Mucosa of stomach (tissue), 1 donor: ENCODE results near the gene ODF2.
"Not testable (repeated sequence)": the region's sequence is repeated elsewhere in the genome, so short reads cannot be mapped to it uniquely, and the experiment has no call there.

Experiments
- H3K27me3 ChIP-seq: one replicate; pipeline ENCODE4 v1.7.0; 2013; ENCODE audit warnings: mild to moderate bottlenecking, low read length; ENCODE audit not compliant: control insufficient read depth, insufficient read depth
- H3K36me3 ChIP-seq: one replicate; pipeline ENCODE4 v1.7.0; 2013; ENCODE audit warnings: low read length; ENCODE audit not compliant: control insufficient read depth, insufficient read depth
- H3K4me1 ChIP-seq: one replicate; pipeline ENCODE4 v1.7.0; 2013; ENCODE audit warnings: mild to moderate bottlenecking, low read length; ENCODE audit not compliant: control insufficient read depth, insufficient read depth
- H3K4me3 ChIP-seq: one replicate; pipeline ENCODE4 v1.7.0; 2013; ENCODE audit warnings: low read length
- H3K9ac ChIP-seq: one replicate; pipeline ENCODE4 v1.7.0; 2013; ENCODE audit warnings: mild to moderate bottlenecking, low read length, moderate library complexity
- H3K9me3 ChIP-seq: one replicate; pipeline ENCODE4 v1.7.0; 2013; ENCODE audit warnings: mild to moderate bottlenecking, low read length, moderate library complexity; ENCODE audit not compliant: control insufficient read depth
- donor health status: Pancreatic carcinoma.

The ODF2 gene

GRCh38 chr9:128505906-128506305, 50.1 kb downstream of the ODF2 start:
- not testable (repeated sequence) for H3K9me3 ChIP-seq, H3K27me3 ChIP-seq, H3K4me3 ChIP-seq, H3K9ac ChIP-seq, H3K36me3 ChIP-seq
- H3K4me1 ChIP-seq, result peaks cover 11% of the 10 kb centered on the region

- Histone ChIP-seq H3K9ac (no peak overlapping the region), H3K36me3 (no peaks in the 10 kb centered on the region), H3K4me3 (no peak overlapping the region), H3K9me3 (no peaks in the 10 kb centered on the region), H3K27me3 (no peaks in the 10 kb centered on the region), H3K4me1 (no peaks in the 10 kb centered on the region)
Observed at GRCh38 chr9:128512820-128513219, 57.0 kb downstream of the ODF2 start.

- H3K4me3 ChIP-seq, result no peak overlapping the region
- H3K4me1 ChIP-seq, result no peaks in the 10 kb centered on the region
- H3K27me3 ChIP-seq, result no peaks in the 10 kb centered on the region
- H3K9me3 ChIP-seq, result no peaks in the 10 kb centered on the region
- H3K9ac ChIP-seq, result no peak overlapping the region
- H3K36me3 ChIP-seq, result peaks cover under 1% of the 10 kb centered on the region
Observed at GRCh38 chr9:128521956-128522355, 66.2 kb downstream of the ODF2 start.

GRCh38 chr9:128523199-128523925, 67.6 kb downstream of the ODF2 start:
- no peak overlapping the region for H3K9ac ChIP-seq
- peaks cover 6% of the 10 kb centered on the region for H3K36me3 ChIP-seq

GRCh38 chr9:128526720-128527119, 70.9 kb downstream of the ODF2 start:
- Histone ChIP-seq H3K27me3 (no peaks in the 10 kb centered on the region), H3K9me3 (no peaks in the 10 kb centered on the region), H3K9ac (no peak overlapping the region), H3K4me3 (no peak overlapping the region), H3K36me3 (peaks cover 6% of the 10 kb centered on the region), H3K4me1 (no peaks in the 10 kb centered on the region)

More at GRCh38 chr9:128523199-128523925, 67.6 kb downstream of the ODF2 start:
- no peaks in the 10 kb centered on the region for H3K4me1 ChIP-seq
- H3K9me3 ChIP-seq, result no peaks in the 10 kb centered on the region
- no peaks in the 10 kb centered on the region for H3K27me3 ChIP-seq
- no peak overlapping the region for H3K4me3 ChIP-seq

DNA sequence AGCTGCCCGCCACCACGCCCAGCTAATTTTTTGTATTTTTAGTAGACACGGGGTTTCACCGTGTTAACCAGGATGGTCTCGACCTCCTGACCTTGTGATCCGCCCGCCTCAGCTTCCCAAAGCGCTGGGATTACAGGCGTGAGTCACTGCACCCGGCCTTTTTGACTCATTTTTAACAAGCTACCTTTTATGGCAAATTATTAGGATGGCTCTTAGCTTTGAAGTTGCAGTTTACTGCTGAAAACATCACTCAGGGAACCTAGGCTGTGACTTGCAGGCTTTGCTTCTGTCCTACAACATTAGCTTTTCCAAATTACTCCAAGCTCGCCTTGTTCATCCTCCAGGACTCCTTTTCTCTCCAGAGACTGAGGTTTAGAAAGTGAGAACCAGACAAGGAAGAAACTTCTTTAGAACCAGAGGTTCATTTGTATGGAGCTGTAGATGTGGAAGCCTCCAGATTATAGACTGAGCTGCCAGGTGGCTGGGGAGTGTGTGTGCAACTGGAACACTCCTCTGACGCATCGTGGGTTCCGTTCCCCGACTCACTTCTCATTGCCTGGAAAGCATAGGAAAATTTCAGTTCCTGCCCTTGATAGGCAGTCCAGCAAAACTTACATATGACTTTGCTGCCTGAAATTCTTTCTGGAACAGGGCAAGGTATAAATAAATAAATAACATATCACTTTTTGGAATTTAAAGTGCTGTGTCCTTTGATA, 72.8 kb downstream of the ODF2 start:
- H3K36me3 ChIP-seq, result peaks cover 6% of the 10 kb centered on the region
- H3K4me3 ChIP-seq, result no peak overlapping the region
- no peak overlapping the region for H3K9ac ChIP-seq
- no peaks in the 10 kb centered on the region for H3K4me1 ChIP-seq
- no peaks in the 10 kb centered on the region for H3K9me3 ChIP-seq
- no peaks in the 10 kb centered on the region for H3K27me3 ChIP-seq

DNA sequence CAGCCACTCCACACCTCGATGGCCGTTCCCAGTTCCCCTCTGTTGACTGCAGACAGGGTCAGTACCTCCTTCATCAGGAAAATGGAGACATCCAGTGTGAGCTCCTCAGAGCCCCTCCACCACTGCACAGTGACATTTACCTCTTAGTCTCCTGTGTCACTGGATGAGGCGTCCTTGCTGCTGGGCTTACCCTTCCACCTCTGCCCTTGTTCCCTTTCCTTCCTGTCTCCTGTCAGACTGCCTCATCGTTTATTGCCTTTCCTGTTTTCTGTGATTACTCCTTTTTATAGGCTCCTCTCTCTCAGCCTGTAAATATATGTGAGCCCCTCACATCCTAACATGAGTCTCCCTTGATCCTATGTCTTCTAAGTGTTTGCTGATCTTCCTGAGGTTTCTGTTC, 73.4 kb downstream of the ODF2 start:
- Histone ChIP-seq H3K9ac (no peak overlapping the region), H3K4me1 (no peaks in the 10 kb centered on the region), H3K36me3 (peaks cover 6% of the 10 kb centered on the region), H3K4me3 (no peak overlapping the region), H3K27me3 (no peaks in the 10 kb centered on the region), H3K9me3 (no peaks in the 10 kb centered on the region)

GRCh38 chr9:128532581-128532980, 76.8 kb downstream of the ODF2 start:
- no peaks in the 10 kb centered on the region for H3K9me3 ChIP-seq
- no peaks in the 10 kb centered on the region for H3K36me3 ChIP-seq
- no peak overlapping the region for H3K4me3 ChIP-seq
- no peak overlapping the region for H3K9ac ChIP-seq
- no peaks in the 10 kb centered on the region for H3K27me3 ChIP-seq
- H3K4me1 ChIP-seq, result no peaks in the 10 kb centered on the region

DNA sequence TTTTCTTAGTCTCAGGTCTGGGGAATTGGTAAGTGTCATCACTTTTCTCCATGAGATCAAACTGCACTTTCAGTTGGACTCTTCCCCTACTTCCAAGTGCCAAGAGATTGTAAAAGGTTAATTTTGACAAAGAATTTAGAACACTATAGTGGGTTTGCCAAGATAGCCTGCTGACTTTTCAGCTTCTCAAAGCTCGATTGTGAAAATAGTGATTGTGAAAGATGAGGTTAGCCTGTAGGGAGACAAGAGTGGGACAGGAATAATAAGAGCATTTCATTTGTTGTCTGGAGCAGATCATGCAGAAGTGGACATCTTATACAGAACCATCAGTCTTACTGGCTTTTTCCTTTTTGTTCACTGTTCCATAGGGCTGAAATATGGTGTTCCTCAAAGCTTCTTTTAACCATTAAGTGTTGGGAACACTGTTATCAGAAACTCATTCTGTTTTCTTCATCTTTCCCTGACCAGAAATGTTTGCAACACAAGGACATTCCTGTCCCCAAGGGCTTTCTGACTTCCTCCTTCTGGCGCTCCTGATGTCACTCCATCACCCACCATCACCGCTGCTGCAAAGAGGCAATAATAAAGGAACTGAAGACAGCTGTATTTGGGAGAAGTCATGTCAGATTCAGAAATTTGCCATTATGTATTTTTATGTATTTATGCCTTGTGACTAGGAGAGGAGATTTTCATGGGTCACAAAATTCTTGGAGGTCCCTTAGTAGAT, 85.0 kb downstream of the ODF2 start:
- no peaks in the 10 kb centered on the region for H3K4me1 ChIP-seq
- H3K9me3 ChIP-seq, result no peaks in the 10 kb centered on the region
- H3K27me3 ChIP-seq, result no peaks in the 10 kb centered on the region
- H3K9ac ChIP-seq, result no peak overlapping the region
- peaks cover 7% of the 10 kb centered on the region for H3K36me3 ChIP-seq
- no peak overlapping the region for H3K4me3 ChIP-seq

- no peaks in the 10 kb centered on the region for H3K9me3 ChIP-seq
- no peak overlapping the region for H3K9ac ChIP-seq
- H3K36me3 ChIP-seq, result peaks cover 3% of the 10 kb centered on the region
- H3K4me1 ChIP-seq, result peaks cover 11% of the 10 kb centered on the region
- H3K27me3 ChIP-seq, result no peaks in the 10 kb centered on the region
- H3K4me3 ChIP-seq, result no peak overlapping the region
Observed at GRCh38 chr9:128546504-128546903, 90.7 kb downstream of the ODF2 start.

- H3K9ac ChIP-seq, result no peak overlapping the region
- no peaks in the 10 kb centered on the region for H3K36me3 ChIP-seq
- H3K4me3 ChIP-seq, result no peak overlapping the region
- no peaks in the 10 kb centered on the region for H3K27me3 ChIP-seq
- H3K4me1 ChIP-seq, result peaks cover 18% of the 10 kb centered on the region
- H3K9me3 ChIP-seq, result no peaks in the 10 kb centered on the region
Observed at GRCh38 chr9:128548876-128549275, 93.1 kb downstream of the ODF2 start.

DNA sequence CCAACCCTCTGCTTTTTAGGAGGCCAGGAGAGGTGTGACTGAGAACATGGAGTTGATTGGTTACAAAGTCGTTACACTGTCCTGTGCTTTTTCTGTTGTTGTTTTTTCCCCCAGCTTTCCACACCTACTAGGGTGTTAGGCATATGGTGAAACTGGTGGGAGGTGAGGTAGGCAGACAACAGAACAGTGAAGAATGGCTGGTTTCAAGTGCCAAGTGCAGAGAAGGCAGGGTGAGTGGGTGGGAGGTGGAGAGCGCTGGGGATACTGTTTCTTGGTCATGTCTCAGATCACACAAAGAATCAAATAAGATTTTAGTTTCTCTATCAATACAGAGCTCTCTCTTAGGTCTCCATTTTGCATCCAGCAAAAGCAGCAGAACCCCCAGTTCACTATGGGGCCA, 94.4 kb downstream of the ODF2 start:
- no peaks in the 10 kb centered on the region for H3K27me3 ChIP-seq
- no peaks in the 10 kb centered on the region for H3K9me3 ChIP-seq
- peaks cover 30% of the 10 kb centered on the region for H3K4me1 ChIP-seq
- no peak overlapping the region for H3K9ac ChIP-seq
- no peaks in the 10 kb centered on the region for H3K36me3 ChIP-seq
- H3K4me3 ChIP-seq, result no peak overlapping the region
